K562 (cell line): Measurements from ENCODE around the gene TFF2.

Source experiments
- CLOCK ChIP-seq: fragments of 250-450 bp; sonication (Bioruptor Pico); IDR thresholded peaks from 2 replicates; pipeline ENCODE4 v1.4.0; 2020; ENCODE audit warnings: mild to moderate bottlenecking, moderate library complexity, borderline replicate concordance
- CTCF ChIP-seq, 3 experiments: IDR thresholded peaks in 2 of 3; conservative IDR thresholded peaks in 1 of 3; 2 replicates each; pipeline ENCODE4 v1.5.1; 2011 to 2012; ENCODE audit warnings: low read length in 3 of 3, mild to moderate bottlenecking in 3 of 3, control low read depth in 2 of 3, improper control_type of control experiment in 1 of 3, inconsistent platforms in 1 of 3, low read depth in 1 of 3, mixed read lengths in 1 of 3, moderate library complexity in 1 of 3; ENCODE audit not compliant: insufficient read depth in 2 of 3
- CXXC5 ChIP-seq: fragments of 250-450 bp; sonication (Bioruptor Pico); IDR thresholded peaks from 2 replicates; pipeline ENCODE4 v1.8.0; 2022; ENCODE audit warnings: inconsistent platforms, mild to moderate bottlenecking, moderate library complexity
- EGR1 ChIP-seq: fragments of 450-650 bp; conservative IDR thresholded peaks from 2 replicates; pipeline ENCODE4 v1.6.1; 2017; ENCODE audit warnings: mild to moderate bottlenecking
- EP300 ChIP-seq: IDR thresholded peaks from 2 replicates; pipeline ENCODE4 v1.6.1; 2012; ENCODE audit warnings: low read length, improper control_type of control experiment
- ESRRA ChIP-seq: fragments of 450-650 bp; IDR thresholded peaks from 2 replicates; pipeline ENCODE4 v1.6.1; 2014; ENCODE audit warnings: low read depth, mild to moderate bottlenecking, moderate library complexity, borderline replicate concordance
- HDGF ChIP-seq: fragments of 450-650 bp; IDR thresholded peaks from 2 replicates; pipeline ENCODE4 v1.6.1; 2016
- IRF1 ChIP-seq: sonication (generic); formaldehyde crosslinking; IDR thresholded peaks from 2 replicates; pipeline ENCODE4 v1.8.0; 2022; ENCODE audit warnings: missing genetic modification reagents, mild to moderate bottlenecking, borderline replicate concordance
- RBFOX2 ChIP-seq: fragments of 200-400 bp; formaldehyde crosslinking; IDR thresholded peaks from 2 replicates; pipeline ENCODE4 v1.6.1; 2017; ENCODE audit warnings: low read depth, mild to moderate bottlenecking, low read length, moderate library complexity
- RFX5 ChIP-seq: IDR thresholded peaks from 2 replicates; pipeline ENCODE4 v1.6.1; 2011; ENCODE audit warnings: low read depth, mild to moderate bottlenecking, improper control_type of control experiment, low read length
- SLC30A9 ChIP-seq: fragments of 250-450 bp; sonication (Bioruptor Pico); IDR thresholded peaks from 2 replicates; pipeline ENCODE4 v1.8.0; 2022; ENCODE audit warnings: mild to moderate bottlenecking, moderate library complexity
- TCFL5 ChIP-seq: fragments of 250-450 bp; sonication (Bioruptor Pico); conservative IDR thresholded peaks from 2 replicates; pipeline ENCODE4 v1.6.1; 2021; ENCODE audit warnings: mild to moderate bottlenecking, moderate library complexity, matching md5 sums
- USF2 ChIP-seq: sonication (generic); formaldehyde crosslinking; IDR thresholded peaks from 2 replicates; pipeline ENCODE4 v1.5.0; 2020; ENCODE audit warnings: missing genetic modification reagents
- ZNF512 ChIP-seq: IDR thresholded peaks from 2 replicates; pipeline ENCODE4 v1.6.1; 2016; ENCODE audit warnings: missing genetic modification characterization, missing compliant biosample characterization

GRCh38 chr21:42362198-42362597 lies 11.4 kb upstream of the TFF2 start:
- TF ChIP-seq SLC30A9 (CRISPR knock-in tag), result no peak
- no peak for TF ChIP-seq ZNF512
- TF ChIP-seq IRF1 (CRISPR knock-in tag), result no peak
- no peak for TF ChIP-seq USF2 (CRISPR knock-in tag)
- TF ChIP-seq CXXC5 (CRISPR knock-in tag), result no peak
- no peak for TF ChIP-seq RBFOX2
- TF ChIP-seq CTCF (IDR thresholded peaks at IDR 0.05 in 2 of 3, conservative IDR thresholded peaks at IDR 0.05 in 1 of 3; ENCODE audit: insufficient read depth in 2 of 3, low read depth in 1 of 3, low read length in 3 of 3), result no peak
- no peak for TF ChIP-seq HDGF
- TF ChIP-seq TCFL5, result no peak
- no peak for TF ChIP-seq CLOCK (CRISPR knock-in tag)
- TF ChIP-seq EGR1, result no peak
- TF ChIP-seq ESRRA, result no peak
- TF ChIP-seq RFX5, result no peak
- no peak for TF ChIP-seq EP300
